Cardiac septum (tissue), 1 donor: ENCODE measurements around the gene PSMC3. TPM values are rescaled to one million over a fixed set of nuclear protein-coding genes. Genes with fewer than 3 reads are reported as not detected.

Source experiments
- DNase-seq: peaks from one replicate; pipeline ENCODE4 v3.0.0-alpha.2; 2020; ENCODE audit warnings: low spot score
- intact Hi-C: fragments of 100-400 bp; cut with DNase I; formaldehyde crosslinking; loops from one replicate; pipeline ENCODE4 v1.14.0; 2022
- total RNA-seq: library from RNA; stranded (reverse); fragmentation: NEBNext Ultra II Directional; extraction: Animal tissue kit (Norgen Biotek cat#: 25700); gene quantifications from one replicate; pipeline ENCODE4 v1.2.1, GENCODE V29; 2021
- donor health status: DM: no; HTN: no; CAD: no.

The PSMC3 gene
- total RNA-seq, 1 donor from 2014 or later, result 132 TPM

DNA sequence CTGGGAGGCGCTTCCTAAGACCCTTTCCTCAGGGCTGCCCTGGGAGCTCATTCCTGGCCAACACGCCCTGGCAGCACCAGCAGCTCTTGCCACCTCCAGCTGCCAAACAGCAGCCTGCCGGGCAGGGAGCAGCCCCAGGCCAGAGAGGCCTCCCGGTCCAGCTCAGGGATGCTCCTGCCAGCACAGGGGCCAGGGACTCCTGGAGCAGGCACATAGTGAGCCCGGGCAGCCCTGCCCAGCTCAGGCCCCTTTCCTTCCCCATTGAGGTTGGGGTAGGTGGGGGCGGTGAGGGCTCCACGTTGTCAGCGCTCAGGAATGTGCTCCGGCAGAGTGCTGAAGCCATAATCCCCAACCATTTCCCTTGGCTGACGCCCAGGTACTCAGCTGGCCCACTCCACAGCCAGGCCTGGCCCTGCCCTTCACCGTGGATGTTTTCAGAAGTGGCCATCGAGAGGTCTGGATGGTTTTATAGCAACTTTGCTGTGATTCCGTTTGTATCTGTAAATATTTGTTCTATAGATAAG, 10.2 kb downstream of the PSMC3 start:
- DNase-seq, result peak; percentile 89
- intact Hi-C loops, result no loop called here

DNA sequence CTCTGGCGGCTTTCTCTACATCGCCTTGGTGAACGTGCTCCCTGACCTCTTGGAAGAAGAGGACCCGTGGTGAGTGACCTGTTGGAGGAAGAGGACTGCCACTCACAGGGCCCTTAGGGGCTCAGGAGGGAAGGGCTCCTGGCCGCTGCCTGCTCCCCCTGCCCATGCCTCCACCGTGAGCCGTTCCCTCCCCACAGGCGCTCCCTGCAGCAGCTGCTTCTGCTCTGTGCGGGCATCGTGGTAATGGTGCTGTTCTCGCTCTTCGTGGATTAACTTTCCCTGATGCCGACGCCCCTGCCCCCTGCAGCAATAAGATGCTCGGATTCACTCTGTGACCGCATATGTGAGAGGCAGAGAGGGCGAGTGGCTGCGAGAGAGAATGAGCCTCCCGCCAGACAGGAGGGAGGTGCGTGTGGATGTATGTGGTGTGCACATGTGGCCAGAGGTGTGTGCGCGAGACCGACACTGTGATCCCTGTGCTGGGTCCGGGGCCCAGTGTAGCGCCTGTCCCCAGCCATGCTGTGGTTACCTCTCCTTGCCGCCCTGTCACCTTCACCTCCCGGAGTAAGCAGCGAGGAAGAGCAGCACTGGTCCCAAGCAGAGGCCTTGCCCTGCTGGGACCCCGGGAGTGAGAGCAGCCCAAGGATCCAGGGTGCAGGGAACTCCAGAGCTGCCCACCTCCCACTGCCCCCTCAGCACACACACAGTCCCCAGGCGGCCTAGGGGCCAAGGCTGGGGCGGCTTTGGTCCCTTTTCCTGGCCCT, 11.0 kb downstream of the PSMC3 start:
- intact Hi-C loops, result no loop called here
- DNase-seq, result no peak

DNA sequence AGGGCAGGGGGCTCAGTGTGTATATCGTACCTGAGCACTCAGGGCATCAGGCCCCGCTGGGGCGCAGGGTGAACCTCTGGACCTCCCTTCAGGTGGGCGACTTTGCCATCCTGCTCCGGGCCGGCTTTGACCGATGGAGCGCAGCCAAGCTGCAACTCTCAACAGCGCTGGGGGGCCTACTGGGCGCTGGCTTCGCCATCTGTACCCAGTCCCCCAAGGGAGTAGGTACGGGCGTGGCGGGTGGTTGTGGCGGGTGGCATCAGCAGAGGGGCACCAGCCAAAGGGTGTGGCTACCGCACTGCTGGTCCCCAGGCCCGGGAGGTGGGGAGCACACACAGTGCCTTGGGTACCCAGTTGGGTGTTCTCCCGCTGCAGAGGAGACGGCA, 11.6 kb downstream of the PSMC3 start:
- intact Hi-C loops, result no loop called here
- no peak for DNase-seq

GRCh38 chr11:47413908-47414684, 12.1 kb downstream of the PSMC3 start:
- no peak for DNase-seq
- intact Hi-C loops, result no loop called here

GRCh38 chr11:47413351-47413750, 12.9 kb downstream of the PSMC3 start:
- DNase-seq, result no peak

GRCh38 chr11:47411884-47412746, 14.1 kb downstream of the PSMC3 start:
- intact Hi-C loops, result no loop called here
- DNase-seq, result peak; percentile 88

More at GRCh38 chr11:47413351-47413750, 12.9 kb downstream of the PSMC3 start:
- intact Hi-C loops, result no loop called here

- intact Hi-C loops, result no loop called here
- no peak for DNase-seq
Measured at GRCh38 chr11:47410370-47411264, 15.6 kb downstream of the PSMC3 start.

GRCh38 chr11:47409440-47410369, 16.5 kb downstream of the PSMC3 start:
- intact Hi-C loops, result loop anchor here (2.0 to 5.0 kb wide), 4 partner anchors 17 to 232 kb away; partner anchors contain the start of genes ARFGAP2 and PSMC3
- no peak for DNase-seq

GRCh38 chr11:47408598-47409439, 17.4 kb downstream of the PSMC3 start:
- intact Hi-C loops, result loop anchor here (2.0 to 5.0 kb wide), 4 partner anchors 18 to 232 kb away; partner anchors contain the start of genes ARFGAP2 and PSMC3
- no peak for DNase-seq

DNA sequence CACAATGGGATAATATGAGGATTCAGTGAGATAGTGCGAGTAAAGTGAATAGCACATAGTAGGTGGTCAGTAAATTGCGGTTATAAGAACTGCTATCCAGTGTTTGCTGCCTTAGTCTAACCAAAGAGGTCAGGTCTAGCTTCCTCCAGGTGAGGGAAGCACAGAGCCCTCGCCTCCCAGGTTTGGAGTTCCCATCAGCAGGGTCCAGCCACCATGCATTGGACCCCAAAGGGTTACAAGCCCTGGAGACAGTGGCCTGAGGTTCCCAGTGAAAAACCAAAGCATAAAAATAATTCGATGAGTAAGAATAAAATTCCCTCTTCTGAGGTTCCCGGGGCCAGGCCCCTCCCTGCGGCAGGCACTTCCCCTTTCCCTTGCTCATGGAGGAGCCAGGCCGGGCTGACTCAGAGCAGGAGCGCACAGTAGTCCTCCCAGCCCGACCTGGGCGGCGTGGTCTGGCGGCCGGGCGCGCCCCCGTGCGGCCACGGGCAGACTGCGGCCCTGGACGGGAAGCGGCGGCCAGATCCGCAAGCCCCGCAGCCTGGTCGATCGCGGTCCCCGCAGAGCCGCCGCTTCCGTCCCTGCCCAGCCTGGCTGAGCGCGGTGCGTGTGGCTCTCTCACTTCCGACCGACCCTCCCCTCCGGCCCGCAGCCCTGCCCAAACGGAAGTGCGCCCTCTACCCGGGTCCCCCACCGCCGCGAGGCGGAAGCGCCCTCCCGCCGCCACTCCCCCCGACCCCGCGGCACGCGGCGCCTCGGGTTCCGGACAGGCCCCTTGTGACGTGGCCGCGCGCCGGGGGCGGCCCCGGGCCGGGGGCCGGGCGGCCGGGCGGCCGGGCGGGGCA, 18.3 kb downstream of the PSMC3 start, which contains the start of gene SLC39A13:
Gene SLC39A13, plus strand, starts transcription at position 845 of the 845 bp plus-strand sequence. CDS start 1,505 bp downstream, outside the sequence.
- peak; percentile 98 for DNase-seq
- intact Hi-C loops, result loop anchor here (2.0 to 5.0 kb wide), 4 partner anchors 19 to 231 kb away; partner anchors contain the start of genes ARFGAP2 and PSMC3

- no peak for DNase-seq
- intact Hi-C loops, result loop anchor here (5.0 kb wide), 1 partner anchor 230 kb away; the partner anchor contains the start of gene ARFGAP2
Measured at GRCh38 chr11:47406896-47407745, 19.1 kb downstream of the PSMC3 start.

GRCh38 chr11:47403571-47403970, 22.7 kb downstream of the PSMC3 start:
- no peak for DNase-seq
- intact Hi-C loops, result no loop called here

DNA sequence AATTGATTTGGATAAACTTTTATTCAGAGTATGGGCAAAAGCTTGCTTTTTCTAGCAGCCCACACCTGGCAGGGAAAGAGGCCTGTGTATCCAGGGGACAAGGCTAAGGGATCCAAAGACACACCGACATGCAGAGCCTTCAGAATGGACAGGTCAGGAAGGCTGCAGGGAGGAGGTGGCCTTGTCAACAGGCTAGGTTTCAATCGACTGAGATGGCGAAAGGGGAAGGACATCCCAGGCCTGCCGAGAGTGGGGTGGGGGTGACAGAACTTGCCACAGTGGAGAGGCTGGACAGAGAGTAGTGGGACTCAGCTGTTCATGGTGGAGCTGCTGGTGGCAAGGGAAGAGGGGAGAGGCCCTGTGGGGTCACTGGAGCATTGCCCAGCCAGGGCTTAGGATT, 23.1 kb downstream of the PSMC3 start:
- intact Hi-C loops, result no loop called here

GRCh38 chr11:47400768-47401279, 25.4 kb downstream of the PSMC3 start:
- intact Hi-C loops, result loop anchor here (2.0 kb wide), 1 partner anchor 26 kb away; no protein-coding TSS in a partner anchor

More for the DNA sequence above, 23.1 kb downstream of the PSMC3 start:
- DNase-seq, result no peak

More at GRCh38 chr11:47400768-47401279, 25.4 kb downstream of the PSMC3 start:
- no peak for DNase-seq
